Measurements from ENCODE around the gene GLIS1. TPM values are rescaled to one million over a fixed set of nuclear protein-coding genes. Genes with fewer than 3 reads are reported as not detected.
A peak's percentile ranks its signal among the peaks of the same experiment; 100 is the strongest.

Gene GLIS1
- total RNA-seq, 4 donors from 2014 or later = 0.16 to 0.27 TPM; not detected in 2

GRCh38 chr1:53738205-53739108 lies 507 bp downstream of the GLIS1 start:
- H3K27ac ChIP-seq = no peak overlapping the region
- no CpG with 5 or more reads among the region's 101 CpGs for WGBS, 2 donors (ENCODE audit: low coverage in 1 of 2)
- H3K36me3 ChIP-seq = no peaks in the 10 kb centered on the region

GRCh38 chr1:53737648-53738204 lies 1.2 kb downstream of the GLIS1 start:
- H3K27ac ChIP-seq = no peak overlapping the region
- TF ChIP-seq CTCF (IDR thresholded peaks at IDR 0.05) (no peak), EP300 (IDR thresholded peaks at IDR 0.05) (no peak), POLR2AphosphoS5 (IDR thresholded peaks at IDR 0.05) (no peak), POLR2A (IDR thresholded peaks at IDR 0.05) (no peak)
- ATAC-seq = no peak
- WGBS, 2 donors (ENCODE audit: low coverage in 1 of 2) = no CpG with 5 or more reads among the region's 58 CpGs
- H3K4me3 ChIP-seq = peak overlapping the region in 1 of 2 donors; percentile 63
- peaks cover 0 to 28% (median 17%) of the 10 kb centered on the region in 3 donors for H3K4me1 ChIP-seq
- H3K27me3 ChIP-seq = peaks cover 69% of the 10 kb centered on the region
- H3K36me3 ChIP-seq = no peaks in the 10 kb centered on the region
- H3K9me3 ChIP-seq = no peaks in the 10 kb centered on the region

More at GRCh38 chr1:53738205-53739108, 507 bp downstream of the GLIS1 start:
- Histone ChIP-seq H3K4me1 (peaks cover 0 to 28% (median 17%) of the 10 kb centered on the region in 3 donors), H3K27me3 (peaks cover 76% of the 10 kb centered on the region), H3K9me3 (no peaks in the 10 kb centered on the region), H3K4me3 (peak overlapping the region; percentile 21 to 63)
- peak; percentile 27 for ATAC-seq
- TF ChIP-seq POLR2AphosphoS5 (IDR thresholded peaks at IDR 0.05) (no peak), CTCF (IDR thresholded peaks at IDR 0.05) (no peak), EP300 (IDR thresholded peaks at IDR 0.05) (no peak), POLR2A (IDR thresholded peaks at IDR 0.05) (no peak)

- WGBS, 2 donors (ENCODE audit: low coverage in 1 of 2) = 76 to 100% methylated on average over 1 to 11 of the region's 11 CpGs
- H3K9me3 ChIP-seq = no peaks in the 10 kb centered on the region
- H3K27ac ChIP-seq = no peak overlapping the region
- no peak for TF ChIP-seq CTCF (IDR thresholded peaks at IDR 0.05)
- TF ChIP-seq POLR2A (IDR thresholded peaks at IDR 0.05) = no peak
- TF ChIP-seq EP300 (IDR thresholded peaks at IDR 0.05) = no peak
- TF ChIP-seq POLR2AphosphoS5 (IDR thresholded peaks at IDR 0.05) = no peak
- H3K4me3 ChIP-seq = no peak overlapping the region
- peaks cover 54% of the 10 kb centered on the region for H3K27me3 ChIP-seq
- H3K4me1 ChIP-seq = peaks cover 0 to 28% (median 17%) of the 10 kb centered on the region in 3 donors
- H3K36me3 ChIP-seq = no peaks in the 10 kb centered on the region
- no peak for ATAC-seq
Observed at GRCh38 chr1:53736290-53736689, 2.7 kb downstream of the GLIS1 start.

GRCh38 chr1:53735681-53736080 lies 3.3 kb downstream of the GLIS1 start:
- TF ChIP-seq POLR2A (IDR thresholded peaks at IDR 0.05) = no peak
- no peak for TF ChIP-seq POLR2AphosphoS5 (IDR thresholded peaks at IDR 0.05)
- TF ChIP-seq CTCF (IDR thresholded peaks at IDR 0.05) = no peak
- TF ChIP-seq EP300 (IDR thresholded peaks at IDR 0.05) = no peak
- Histone ChIP-seq H3K4me1 (peaks cover 0 to 28% (median 17%) of the 10 kb centered on the region in 3 donors), H3K4me3 (no peak overlapping the region), H3K27ac (no peak overlapping the region), H3K36me3 (no peaks in the 10 kb centered on the region), H3K9me3 (no peaks in the 10 kb centered on the region), H3K27me3 (peaks cover 48% of the 10 kb centered on the region)
- ATAC-seq = no peak
- WGBS, 2 donors (ENCODE audit: low coverage in 1 of 2) = 81 to 92% methylated on average over 4 to 5 of the region's 5 CpGs
